HG02885 (cell line): ENCODE results near the gene MRPL18.
"Not testable (repeated sequence)": the region's sequence is repeated elsewhere in the genome, so short reads cannot be mapped to it uniquely, and the experiment has no call there.

Experiments used
- ATAC-seq: cut with Tn5 transposase; IDR thresholded peaks from one replicate; pipeline ENCODE4 v1.9.1; 2021; ENCODE audit warnings: mild to moderate bottlenecking; ENCODE audit not compliant: unreplicated experiment, poor library complexity

Gene MRPL18

GRCh38 chr6:159769470-159769869 lies 20.8 kb upstream of the MRPL18 start:
- ATAC-seq = no peak

DNA sequence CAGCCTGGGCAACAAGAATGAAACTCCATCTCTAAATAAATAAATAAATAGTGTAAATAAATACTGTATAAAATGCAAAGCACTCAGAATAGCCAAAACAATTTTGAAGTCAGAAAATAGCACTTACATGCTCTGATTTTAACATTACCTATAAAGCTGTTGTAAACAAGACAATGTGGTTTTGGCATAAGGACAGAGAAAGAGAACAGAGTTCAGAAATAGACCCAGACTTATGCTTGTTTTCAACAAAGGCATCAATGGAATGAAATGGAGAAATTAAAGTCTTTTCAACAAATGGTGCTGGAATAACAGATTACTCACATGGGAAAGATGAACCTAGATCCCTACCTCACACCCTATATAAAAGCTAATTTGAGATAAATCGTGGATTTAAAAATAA lies 18.1 kb upstream of the MRPL18 start:
- ATAC-seq = no peak

DNA sequence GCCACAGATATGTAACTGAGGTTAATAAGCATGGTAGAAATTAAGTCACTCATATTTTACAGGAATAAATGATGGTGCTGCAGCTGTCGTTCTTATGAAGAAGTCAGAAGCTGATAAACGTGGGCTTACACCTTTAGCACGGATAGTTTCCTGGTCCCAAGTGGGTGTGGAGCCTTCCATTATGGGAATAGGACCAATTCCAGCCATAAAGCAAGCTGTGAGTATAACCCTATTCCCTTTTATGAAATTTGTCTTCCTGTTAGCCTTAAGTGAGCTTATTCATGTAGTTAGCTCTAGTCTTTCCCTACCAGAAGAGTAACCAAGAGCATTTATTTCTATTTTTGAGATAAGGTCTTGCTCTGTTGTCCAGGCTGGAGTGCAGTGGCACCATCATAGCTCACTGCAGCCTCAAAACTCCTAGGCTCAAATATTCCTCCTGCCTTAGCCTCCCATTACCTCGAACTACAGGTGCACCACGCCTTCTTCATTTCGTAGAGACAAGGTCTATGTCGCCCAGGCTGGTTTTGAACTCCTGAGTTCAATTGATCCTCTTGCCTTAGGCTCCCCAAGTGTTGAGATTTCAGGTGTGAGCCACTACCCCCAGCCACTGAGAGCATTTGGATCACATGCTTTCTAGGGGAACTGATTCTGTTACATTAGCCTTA lies 12.9 kb upstream of the MRPL18 start:
- ATAC-seq = no peak

- no peak for ATAC-seq
Observed at GRCh38 chr6:159778131-159778530, 12.1 kb upstream of the MRPL18 start.

DNA sequence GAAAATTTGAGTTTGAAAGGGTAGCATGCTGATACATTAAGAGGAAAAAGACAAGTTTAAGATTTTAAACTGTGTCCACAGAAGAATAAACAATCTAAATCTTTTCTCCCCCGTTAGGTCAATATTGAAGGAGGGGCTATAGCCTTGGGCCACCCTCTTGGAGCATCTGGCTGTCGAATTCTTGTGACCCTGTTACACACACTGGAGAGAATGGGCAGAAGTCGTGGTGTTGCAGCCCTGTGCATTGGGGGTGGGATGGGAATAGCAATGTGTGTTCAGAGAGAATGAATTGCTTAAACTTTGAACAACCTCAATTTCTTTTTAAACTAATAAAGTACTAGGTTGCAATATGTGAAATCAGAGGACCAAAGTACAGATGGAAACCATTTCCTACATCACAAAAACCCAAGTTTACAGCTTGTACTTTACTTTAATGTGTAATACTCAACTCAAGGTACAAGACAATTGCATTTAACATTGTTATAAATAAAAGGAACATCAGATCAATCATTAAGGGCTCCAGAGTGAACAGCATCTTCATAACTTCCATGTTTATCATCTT lies 11.6 kb upstream of the MRPL18 start:
- ATAC-seq = no peak

DNA sequence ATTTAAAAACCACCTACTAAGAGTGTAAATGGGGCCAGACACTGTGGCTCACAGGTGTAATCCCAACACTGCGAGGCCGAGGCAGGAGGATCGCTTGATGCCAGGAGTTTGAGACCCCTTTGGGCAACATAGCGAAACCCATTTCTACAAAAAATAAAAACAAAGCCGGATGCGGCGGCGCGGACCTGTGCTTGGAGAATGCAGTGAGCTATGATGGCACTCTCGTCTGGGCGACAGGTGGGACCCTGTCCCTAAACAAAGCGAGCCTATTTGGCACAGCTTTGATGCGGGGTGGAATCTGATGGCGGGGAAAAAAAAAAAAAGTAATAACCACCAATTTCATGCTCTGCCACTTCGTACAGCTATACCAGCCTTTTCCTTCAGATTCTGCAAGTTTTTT lies 2.0 kb upstream of the MRPL18 start:
- no peak for ATAC-seq

DNA sequence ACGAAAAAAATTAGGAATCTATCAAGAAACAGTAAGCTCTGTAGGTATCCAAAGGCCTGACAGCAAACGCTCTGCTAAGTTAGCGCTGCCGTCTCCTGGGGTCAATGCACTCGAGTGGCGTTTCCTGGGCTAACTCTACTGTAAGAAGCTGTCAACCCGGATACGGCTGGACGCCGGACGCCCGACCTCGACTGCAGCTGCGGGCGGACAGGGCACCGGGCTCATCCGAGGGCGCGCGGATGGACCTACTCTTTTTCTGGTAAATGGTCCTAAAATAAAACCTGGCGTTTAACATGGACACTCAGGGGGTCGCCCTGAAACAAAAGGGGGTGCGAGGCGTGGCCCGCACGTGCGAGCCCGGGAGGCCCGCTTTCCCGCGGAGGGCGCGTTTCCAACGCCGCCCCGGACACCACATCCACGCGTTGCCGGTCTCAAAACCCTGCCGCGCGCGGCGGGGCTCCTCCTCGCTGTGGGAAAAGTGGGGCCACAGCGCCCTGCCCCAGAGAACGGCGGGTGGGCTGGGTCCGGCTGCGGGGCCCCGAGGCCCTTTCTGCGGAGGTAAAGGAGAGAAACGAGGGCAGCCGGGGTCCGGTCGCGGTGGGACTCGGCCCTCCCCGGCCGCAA lies 1.4 kb upstream of the MRPL18 start:
- peak; percentile 13 for ATAC-seq

DNA sequence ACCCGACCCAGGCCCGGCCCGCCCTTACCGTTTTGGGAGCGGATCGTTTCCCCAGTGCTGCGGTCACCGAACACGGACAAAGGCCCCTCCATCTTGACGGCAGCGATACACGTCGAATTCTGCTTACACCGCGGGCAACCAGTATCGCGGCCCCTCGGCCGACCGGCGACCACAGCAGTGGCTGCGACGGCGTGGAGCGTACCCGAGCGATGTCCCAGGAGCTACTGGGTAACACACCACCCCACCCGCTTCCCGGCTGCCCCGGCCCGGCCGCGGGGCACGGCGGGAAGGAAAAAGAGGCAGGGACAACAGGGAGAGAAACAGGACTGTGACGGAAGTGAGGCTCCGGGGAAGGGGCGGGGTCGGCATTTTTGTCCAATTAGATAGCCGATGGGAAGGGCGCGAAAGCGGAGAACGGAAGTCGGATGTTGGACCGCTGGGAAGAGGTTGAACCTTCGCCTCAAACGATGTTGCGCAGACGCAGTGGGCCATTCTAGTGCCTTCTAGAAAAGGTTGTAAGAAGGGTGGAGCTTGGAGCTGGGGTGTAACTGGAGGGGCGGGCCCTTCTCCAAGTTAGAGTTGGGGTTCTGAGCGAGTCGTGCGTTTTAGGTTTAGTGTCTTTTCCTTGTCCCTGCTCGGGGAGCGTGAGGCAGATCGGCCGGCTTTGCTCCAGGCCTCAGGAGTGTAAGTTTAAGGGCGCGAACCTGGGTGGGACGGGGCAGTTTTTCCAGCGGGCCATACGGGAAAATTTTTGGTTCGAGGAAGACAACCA lies 704 bp upstream of the MRPL18 start, which contains the start of gene TCP1:
Gene TCP1, minus strand, starts transcription at position 226 of the 772 bp plus-strand sequence. Its CDS starts 134 bp downstream, at position 92.
- peak; percentile 73 for ATAC-seq

DNA sequence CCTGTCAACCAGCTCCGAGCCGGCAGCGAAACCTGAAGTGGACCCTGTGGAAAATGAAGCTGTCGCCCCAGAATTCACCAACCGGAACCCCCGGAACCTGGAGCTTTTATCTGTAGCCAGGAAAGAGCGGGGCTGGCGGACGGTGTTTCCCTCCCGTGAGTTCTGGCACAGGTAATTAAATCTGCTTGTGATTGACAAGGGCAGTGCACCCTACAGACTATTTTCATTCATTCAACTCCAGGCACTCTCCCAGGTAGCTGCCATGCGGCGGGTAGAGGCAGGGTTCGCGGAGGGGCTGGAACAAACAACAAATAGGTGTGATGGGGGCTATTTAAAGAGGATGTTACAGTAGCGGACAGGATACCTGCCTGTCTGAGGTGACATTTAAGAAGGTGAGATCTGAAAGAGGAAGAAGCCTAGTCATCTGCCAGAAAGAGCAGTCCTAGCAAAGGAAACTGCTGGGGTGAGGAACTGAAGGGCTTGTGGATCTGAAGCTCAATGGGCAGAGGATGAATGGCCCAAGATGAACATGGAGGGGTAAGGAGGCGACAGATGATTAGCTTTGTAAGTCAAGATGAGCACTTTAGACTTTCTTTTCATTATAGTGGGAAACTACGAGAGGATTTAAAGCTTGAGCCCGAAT lies 810 bp downstream of the MRPL18 start:
- ATAC-seq = no peak

GRCh38 chr6:159794976-159795375 lies 4.7 kb downstream of the MRPL18 start:
- ATAC-seq = not testable (repeated sequence)

DNA sequence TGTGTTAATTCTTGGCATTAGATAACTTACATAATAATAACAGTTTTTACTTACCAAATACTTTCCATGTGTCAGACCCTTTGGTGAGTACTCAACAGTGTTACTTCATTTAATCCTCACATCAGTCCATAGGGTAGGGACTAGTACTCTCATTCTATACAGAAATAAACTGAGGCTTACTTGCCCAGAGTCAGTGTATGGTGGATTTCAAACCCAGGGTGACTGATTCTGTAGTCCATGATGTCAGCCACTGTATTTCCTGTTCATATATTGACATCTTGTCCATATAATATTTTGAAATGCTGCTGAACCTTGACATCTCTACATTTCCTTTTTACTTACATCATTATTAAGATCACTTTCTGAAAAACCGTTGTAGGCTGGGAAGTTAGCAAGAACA lies 7.3 kb downstream of the MRPL18 start:
- no peak for ATAC-seq

- no peak for ATAC-seq
Observed at GRCh38 chr6:159800141-159800865, 10.0 kb downstream of the MRPL18 start, which contains the start of gene PNLDC1. Gene PNLDC1, plus strand, starts transcription at chr6:159800276. Its CDS starts 32 bp downstream, at chr6:159800308.

DNA sequence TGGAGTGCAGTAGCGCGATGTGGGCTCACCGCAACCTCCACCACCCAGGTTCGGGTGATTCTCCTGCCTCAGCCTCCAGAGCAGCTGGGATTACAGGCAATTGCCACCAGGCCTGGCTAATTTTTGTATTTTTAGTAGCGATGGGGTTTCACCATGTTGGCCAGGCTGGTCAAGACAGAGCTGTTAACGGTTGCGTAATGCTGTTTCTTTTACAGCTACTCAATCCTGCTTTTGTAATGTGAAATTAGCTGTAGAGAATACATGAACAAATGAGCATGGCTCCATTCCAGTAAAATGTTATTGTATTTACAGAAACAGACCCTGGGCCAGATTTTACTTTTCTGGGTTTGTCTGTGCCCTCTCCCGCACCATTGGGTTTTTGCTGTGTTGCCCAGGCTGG lies 11.7 kb downstream of the MRPL18 start:
- no peak for ATAC-seq

DNA sequence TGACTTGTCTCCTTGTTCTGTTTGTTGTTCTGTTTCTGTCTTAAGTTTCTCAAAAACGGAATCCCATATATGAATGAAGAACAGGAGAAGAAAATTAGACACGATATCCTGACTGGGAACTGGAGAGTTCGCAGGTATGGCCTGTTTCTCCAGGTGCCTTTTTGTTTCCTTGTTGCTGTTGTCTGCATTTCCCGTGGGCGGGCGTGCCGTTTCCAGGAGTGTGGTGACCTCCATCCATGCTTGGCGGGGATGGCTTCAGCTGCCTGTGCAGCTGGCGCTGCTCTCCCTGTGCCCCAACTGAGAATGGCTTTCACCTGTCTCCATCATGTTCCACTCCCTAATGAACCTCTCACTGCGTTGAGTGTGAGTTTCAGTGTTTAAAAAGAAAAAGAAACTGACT lies 14.2 kb downstream of the MRPL18 start:
- ATAC-seq = no peak

DNA sequence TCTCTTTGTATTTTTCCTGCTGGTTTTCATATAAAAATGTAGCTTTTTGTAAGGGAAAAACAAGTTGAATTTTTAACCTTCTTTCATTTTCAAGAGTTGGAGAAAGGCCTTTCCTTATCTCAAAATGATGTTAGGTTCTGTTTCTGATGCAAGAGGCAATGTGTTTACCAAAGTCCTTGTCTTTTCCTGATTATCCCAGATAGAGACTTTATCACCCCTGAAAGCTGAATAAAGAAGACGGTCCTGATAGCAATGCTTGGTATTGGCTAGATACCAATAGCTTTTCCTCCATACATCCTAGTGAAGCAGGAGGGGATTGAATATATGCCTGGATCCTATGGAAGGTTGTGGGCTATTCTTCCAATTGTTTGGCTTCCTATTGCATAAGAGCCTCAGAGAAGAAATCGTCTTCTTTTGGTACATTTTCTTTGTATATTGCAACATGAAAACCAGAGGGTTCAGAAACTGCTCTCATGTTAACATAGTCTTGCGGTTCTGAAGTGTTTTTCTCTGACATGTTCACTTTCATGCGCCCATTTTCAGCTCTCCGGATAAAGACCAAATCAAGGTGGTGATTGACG lies 15.3 kb downstream of the MRPL18 start:
- no peak for ATAC-seq

DNA sequence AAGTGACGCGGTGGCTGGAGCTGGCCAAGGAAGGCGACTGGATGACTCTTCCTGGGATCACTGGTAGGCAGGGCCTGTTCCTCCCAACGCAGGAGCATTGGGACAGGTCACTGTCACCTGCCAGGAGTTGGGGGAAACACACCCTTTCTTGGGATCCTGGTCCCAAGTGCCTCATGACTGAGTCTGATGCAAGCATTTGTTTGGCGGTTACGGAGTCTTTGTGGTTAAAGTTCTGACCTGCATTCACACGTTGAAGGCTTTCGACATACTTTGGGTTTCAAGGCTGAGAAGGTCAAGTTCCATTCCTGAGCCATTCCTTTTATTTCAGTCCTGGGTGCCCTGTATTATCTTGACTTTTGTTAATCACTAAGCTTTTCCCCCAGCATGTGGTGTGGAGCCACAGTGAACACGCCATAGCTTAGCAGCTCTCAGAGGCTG lies 15.8 kb downstream of the MRPL18 start:
- no peak for ATAC-seq

- no peak for ATAC-seq
Observed at GRCh38 chr6:159807150-159807858, 17.0 kb downstream of the MRPL18 start.

DNA sequence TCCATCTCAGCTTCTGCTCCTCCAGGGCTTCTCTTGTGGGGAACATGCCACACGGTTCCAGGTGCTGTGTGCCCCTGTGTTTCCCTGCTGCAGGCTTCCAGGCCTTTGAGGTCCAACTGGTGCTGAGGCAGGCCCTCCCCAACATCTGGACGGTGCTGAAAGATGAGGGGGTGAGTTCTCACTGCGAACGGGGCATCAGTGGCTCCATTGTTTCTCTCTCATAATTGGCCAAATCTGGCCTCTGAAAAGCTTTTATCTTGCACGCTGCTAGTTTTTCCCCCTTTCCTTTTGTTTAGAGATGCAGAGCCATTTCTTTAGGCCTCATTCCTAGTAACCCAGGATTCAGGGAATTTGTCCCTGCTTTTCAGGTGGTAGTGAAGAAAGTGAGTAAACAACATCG lies 18.4 kb downstream of the MRPL18 start:
- ATAC-seq = no peak

GRCh38 chr6:159809149-159809548 lies 18.9 kb downstream of the MRPL18 start:
- ATAC-seq = no peak
